GM18858 (cell line): Measurements from ENCODE around the gene LUC7L2.
"Not testable (repeated sequence)": the region's sequence is repeated elsewhere in the genome, so short reads cannot be mapped to it uniquely, and the experiment has no call there.

Experiments
- ATAC-seq: cut with Tn5 transposase; IDR thresholded peaks from one replicate; pipeline ENCODE4 v1.9.1; 2021; ENCODE audit not compliant: unreplicated experiment

Gene LUC7L2

GRCh38 chr7:139354729-139355128 is 5.0 kb upstream of the LUC7L2 start:
- ATAC-seq: no peak

- ATAC-seq: no peak
Measured at GRCh38 chr7:139355320-139355719, 4.4 kb upstream of the LUC7L2 start.

GRCh38 chr7:139357729-139358506 is 1.8 kb upstream of the LUC7L2 start:
- not testable (repeated sequence) for ATAC-seq

GRCh38 chr7:139358541-139359365 is 941 bp upstream of the LUC7L2 start:
- peak; percentile 20 for ATAC-seq

GRCh38 chr7:139360210-139360947 is 685 bp downstream of the LUC7L2 start:
- peak; percentile 38 for ATAC-seq

- ATAC-seq: no peak
Measured at GRCh38 chr7:139360948-139361307, 1.2 kb downstream of the LUC7L2 start.

GRCh38 chr7:139361523-139361922 is 1.8 kb downstream of the LUC7L2 start:
- no peak for ATAC-seq

- ATAC-seq: no peak
Measured at GRCh38 chr7:139362302-139362701, 2.6 kb downstream of the LUC7L2 start.

GRCh38 chr7:139362981-139363380 is 3.3 kb downstream of the LUC7L2 start:
- no peak for ATAC-seq

- ATAC-seq: no peak
Measured at GRCh38 chr7:139365336-139365735, 5.6 kb downstream of the LUC7L2 start.

GRCh38 chr7:139366400-139366799 is 6.7 kb downstream of the LUC7L2 start:
- ATAC-seq: no peak

GRCh38 chr7:139367438-139368155 is 7.9 kb downstream of the LUC7L2 start:
- ATAC-seq: no peak

GRCh38 chr7:139370301-139370942 is 10.7 kb downstream of the LUC7L2 start:
- no peak for ATAC-seq

- no peak for ATAC-seq
Measured at GRCh38 chr7:139370943-139371313, 11.2 kb downstream of the LUC7L2 start.

GRCh38 chr7:139374246-139374645 is 14.6 kb downstream of the LUC7L2 start:
- no peak for ATAC-seq

GRCh38 chr7:139382439-139382838 is 22.7 kb downstream of the LUC7L2 start:
- no peak for ATAC-seq

GRCh38 chr7:139384611-139385010 is 24.9 kb downstream of the LUC7L2 start:
- ATAC-seq: no peak

GRCh38 chr7:139387594-139387993 is 27.9 kb downstream of the LUC7L2 start:
- no peak for ATAC-seq

GRCh38 chr7:139389091-139389490 is 29.4 kb downstream of the LUC7L2 start:
- ATAC-seq: no peak

- ATAC-seq: no peak
Measured at GRCh38 chr7:139389774-139390173, 30.1 kb downstream of the LUC7L2 start.
